GM12874 (cell line): ENCODE results near the gene PTPRK.

ENCODE experiments used
- CTCF ChIP-seq: IDR thresholded peaks from 2 replicates; pipeline ENCODE4 v1.5.1; 2011; ENCODE audit warnings: low read depth, mild to moderate bottlenecking, control low read depth, low read length, moderate library complexity; ENCODE audit not compliant: insufficient read depth

The PTPRK gene

GRCh38 chr6:128487746-128488145, 32.7 kb downstream of the PTPRK start:
- TF ChIP-seq CTCF, result no peak

- TF ChIP-seq CTCF, result 0 out of 2 replicates have a peak, but pooled peaks have one; percentile 13
Observed at GRCh38 chr6:128487055-128487454, 33.3 kb downstream of the PTPRK start.

GRCh38 chr6:128483472-128484135, 36.8 kb downstream of the PTPRK start:
- no peak for TF ChIP-seq CTCF

- TF ChIP-seq CTCF, result no peak
Observed at GRCh38 chr6:128482642-128483041, 37.8 kb downstream of the PTPRK start.

GRCh38 chr6:128479991-128480390, 40.4 kb downstream of the PTPRK start:
- TF ChIP-seq CTCF, result no peak

- TF ChIP-seq CTCF, result no peak
Observed at GRCh38 chr6:128479048-128479666, 41.2 kb downstream of the PTPRK start.

- TF ChIP-seq CTCF, result no peak
Observed at GRCh38 chr6:128478230-128479047, 42.0 kb downstream of the PTPRK start.
